GM21619 (cell line): ENCODE measurements around the gene CCDC167.
A peak's percentile ranks its signal among the peaks of the same experiment; 100 is the strongest.

ENCODE experiments used
- ATAC-seq: cut with Tn5 transposase; IDR thresholded peaks from one replicate; pipeline ENCODE4 v1.9.1; 2021; ENCODE audit not compliant: unreplicated experiment

Gene CCDC167

GRCh38 chr6:37435373-37435772, 64.3 kb downstream of the CCDC167 start:
- ATAC-seq = no peak

GRCh38 chr6:37433657-37434271, 65.9 kb downstream of the CCDC167 start:
- ATAC-seq = peak; percentile 34
